NB4 (cell line): Measurements from ENCODE around the gene NRXN3.

Source experiments
- DNase-seq: peaks from one replicate; pipeline ENCODE4 v3.0.0; 2010; ENCODE audit warnings: low read depth
- H3K4me3 ChIP-seq: one replicate; pipeline ENCODE4 v1.5.1; 2011; ENCODE audit warnings: mild to moderate bottlenecking, low read depth, low read length, moderate library complexity
- CTCF ChIP-seq: IDR thresholded peaks from one replicate; pipeline ENCODE4 v1.5.1; 2012; ENCODE audit warnings: low read depth, low read length
- MAX ChIP-seq: IDR thresholded peaks from 2 replicates; pipeline ENCODE4 v1.6.1; 2011; ENCODE audit warnings: low read depth, low read length
- MYC ChIP-seq: IDR thresholded peaks from 2 replicates; pipeline ENCODE4 v1.6.1; 2011; ENCODE audit warnings: low read depth, low read length
- POLR2A ChIP-seq: IDR thresholded peaks from 2 replicates; pipeline ENCODE4 v1.6.1; 2011; ENCODE audit warnings: mild to moderate bottlenecking; ENCODE audit not compliant: insufficient read length; ENCODE audit errors: extremely low read depth

The NRXN3 gene

GRCh38 chr14:79555429-79555828 is 1385.3 kb downstream of the NRXN3 start:
- no peak overlapping the region for H3K4me3 ChIP-seq
- TF ChIP-seq CTCF (no peak), MYC (no peak), POLR2A (no peak), MAX (no peak)
- no peak for DNase-seq

GRCh38 chr14:79557309-79557708 is 1387.1 kb downstream of the NRXN3 start:
- no peak overlapping the region for H3K4me3 ChIP-seq
- no peak for DNase-seq
- TF ChIP-seq POLR2A (no peak), MAX (no peak), CTCF (no peak), MYC (no peak)

- DNase-seq = no peak
- no peak for TF ChIP-seq MAX
- no peak for TF ChIP-seq MYC
- TF ChIP-seq CTCF = no peak
- TF ChIP-seq POLR2A = no peak
These were observed 1392.0 kb downstream of the NRXN3 start for GRCh38 chr14:79562185-79562584.

GRCh38 chr14:79564371-79564770 is 1394.2 kb downstream of the NRXN3 start:
- no peak overlapping the region for H3K4me3 ChIP-seq
- DNase-seq = no peak
- TF ChIP-seq MAX (no peak), POLR2A (no peak), MYC (no peak), CTCF (no peak)

More at GRCh38 chr14:79562185-79562584, 1392.0 kb downstream of the NRXN3 start:
- H3K4me3 ChIP-seq = no peak overlapping the region

GRCh38 chr14:79567306-79567705 is 1397.1 kb downstream of the NRXN3 start:
- DNase-seq = no peak
- TF ChIP-seq CTCF (no peak), POLR2A (no peak), MAX (no peak), MYC (no peak)

GRCh38 chr14:79568594-79568993 is 1398.4 kb downstream of the NRXN3 start:
- DNase-seq = no peak
- TF ChIP-seq MYC = no peak
- TF ChIP-seq CTCF = no peak
- TF ChIP-seq MAX = no peak
- TF ChIP-seq POLR2A = no peak

More at GRCh38 chr14:79567306-79567705, 1397.1 kb downstream of the NRXN3 start:
- H3K4me3 ChIP-seq = no peak overlapping the region

More at GRCh38 chr14:79568594-79568993, 1398.4 kb downstream of the NRXN3 start:
- H3K4me3 ChIP-seq = no peak overlapping the region
